HepG2 (cell line): ENCODE results near the gene FXYD4. TPM values are rescaled to one million over a fixed set of nuclear protein-coding genes. Genes with fewer than 3 reads are reported as not detected.
A peak's percentile ranks its signal among the peaks of the same experiment; 100 is the strongest.

Experiments used
- FOSL2 ChIP-seq: sonication (generic); formaldehyde crosslinking; IDR thresholded peaks from 2 replicates; pipeline ENCODE4 v1.4.0; 2020; ENCODE audit warnings: missing genetic modification reagents
- GATAD1 ChIP-seq: IDR thresholded peaks from 2 replicates; pipeline ENCODE4 v1.6.1; 2016; ENCODE audit warnings: missing genetic modification reagents, missing compliant biosample characterization
- GFI1 ChIP-seq: sonication (generic); formaldehyde crosslinking; IDR thresholded peaks from 2 replicates; pipeline ENCODE4 v1.5.0; 2020; ENCODE audit warnings: missing genetic modification reagents, mild to moderate bottlenecking, borderline replicate concordance
- IRF2 ChIP-seq: IDR thresholded peaks from 2 replicates; pipeline ENCODE4 v1.6.1; 2018; ENCODE audit warnings: missing genetic modification reagents, missing compliant biosample characterization
- KLF16 ChIP-seq, 2 experiments: sonication (generic) in 1 of 2; formaldehyde crosslinking in 1 of 2; IDR thresholded peaks; 2 replicates each; pipeline versions ENCODE4 v1.6.1 to v1.8.0; 2016 to 2023; ENCODE audit warnings: missing genetic modification reagents in 2 of 2, missing compliant biosample characterization in 1 of 2
- KLF6 ChIP-seq: IDR thresholded peaks from 2 replicates; pipeline ENCODE4 v1.8.0; 2016; ENCODE audit warnings: missing biosample characterization, missing genetic modification reagents
- NAIF1 ChIP-seq: sonication (generic); formaldehyde crosslinking; IDR thresholded peaks from 2 replicates; pipeline ENCODE4 v1.5.0; 2020; ENCODE audit warnings: mild to moderate bottlenecking, missing genetic modification reagents, borderline replicate concordance
- POLR2A ChIP-seq, 2 experiments: IDR thresholded peaks; 2 replicates each; pipeline ENCODE4 v1.6.1; 2011; ENCODE audit warnings: low read depth in 2 of 2, low read length in 2 of 2, mild to moderate bottlenecking in 1 of 2, moderate library complexity in 1 of 2; ENCODE audit not compliant: insufficient read depth in 1 of 2
- POLR2G ChIP-seq: fragments of 200-400 bp; formaldehyde crosslinking; IDR thresholded peaks from 2 replicates; pipeline ENCODE4 v1.6.1; 2018; ENCODE audit warnings: mild to moderate bottlenecking, low read depth, low read length, moderate library complexity
- SETDB1 ChIP-seq: sonication (generic); formaldehyde crosslinking; IDR thresholded peaks from 2 replicates; pipeline ENCODE4 v1.5.1; 2020; ENCODE audit warnings: missing genetic modification reagents, mild to moderate bottlenecking, borderline replicate concordance
- STAT5B ChIP-seq: sonication (generic); formaldehyde crosslinking; IDR thresholded peaks from 2 replicates; pipeline ENCODE4 v1.4.0; 2020; ENCODE audit warnings: missing genetic modification reagents
- TOE1 ChIP-seq: sonication (generic); formaldehyde crosslinking; IDR thresholded peaks from 2 replicates; pipeline ENCODE4 v1.4.0; 2020; ENCODE audit warnings: mild to moderate bottlenecking, missing genetic modification reagents
- ZFP82 ChIP-seq: sonication (generic); formaldehyde crosslinking; IDR thresholded peaks from 2 replicates; pipeline ENCODE4 v1.5.1; 2020; ENCODE audit warnings: mild to moderate bottlenecking, missing genetic modification reagents, borderline replicate concordance
- ZNF772 ChIP-seq: sonication (generic); formaldehyde crosslinking; IDR thresholded peaks from 2 replicates; pipeline ENCODE4 v1.5.0; 2020; ENCODE audit warnings: mild to moderate bottlenecking, missing genetic modification reagents
- polyA plus RNA-seq, 8 experiments: library from polyadenylated mRNA; depleted of rRNA in 3 of 8; stranded (reverse) in 7 of 8; unstranded in 1 of 8; fragments of >200 nt; fragmentation: Illumina TruSeq in 4 of 8; extraction: Trizol in 4 of 8; gene quantifications; 2 replicates each; pipeline versions ENCODE4 v1.2.1 to v1.2.3, GENCODE V29; 2011 to 2016; ENCODE audit warnings: low read depth in 4 of 8, missing spikeins in 1 of 8, mixed read lengths in 1 of 8; ENCODE audit not compliant: insufficient read depth in 1 of 8
- total RNA-seq, 5 experiments: library from RNA; depleted of rRNA; stranded (reverse); fragments of >200 nt; fragmentation: Illumina TruSeq; extraction: Trizol; gene quantifications; 2 replicates each; pipeline ENCODE4 v1.2.3, GENCODE V29; 2016; ENCODE audit warnings: low read depth in 1 of 5
- TF ChIP-seq, protein P1 (sequence below): sonication (generic); formaldehyde crosslinking; IDR thresholded peaks from 2 replicates; pipeline ENCODE4 v1.8.1; 2023; ENCODE audit warnings: mild to moderate bottlenecking, missing genetic modification reagents
- TF ChIP-seq, protein P2 (sequence below): IDR thresholded peaks from 2 replicates; pipeline ENCODE4 v1.6.1; 2016; ENCODE audit warnings: mild to moderate bottlenecking, missing biosample characterization, missing genetic modification reagents
- TF ChIP-seq, protein P3 (sequence below): IDR thresholded peaks from 2 replicates; pipeline ENCODE4 v1.6.1; 2016
- TF ChIP-seq, protein P4 (sequence below): sonication (generic); formaldehyde crosslinking; IDR thresholded peaks from 2 replicates; pipeline ENCODE4 v1.8.0; 2022; ENCODE audit warnings: low read depth, missing genetic modification reagents
- TF ChIP-seq, protein P5 (sequence below): IDR thresholded peaks from 2 replicates; pipeline ENCODE4 v1.6.1; 2016
- TF ChIP-seq, protein P6 (sequence below): sonication (generic); formaldehyde crosslinking; IDR thresholded peaks from 2 replicates; pipeline ENCODE4 v1.8.1; 2023; ENCODE audit warnings: mild to moderate bottlenecking, inconsistent platforms, moderate library complexity, missing genetic modification reagents, borderline replicate concordance

The FXYD4 gene
- total and polyA plus RNA-seq, 2 of the 13 experiments (the other 11 are each of a cell fraction or from before 2014, with no cell fraction given): not detected

DNA sequence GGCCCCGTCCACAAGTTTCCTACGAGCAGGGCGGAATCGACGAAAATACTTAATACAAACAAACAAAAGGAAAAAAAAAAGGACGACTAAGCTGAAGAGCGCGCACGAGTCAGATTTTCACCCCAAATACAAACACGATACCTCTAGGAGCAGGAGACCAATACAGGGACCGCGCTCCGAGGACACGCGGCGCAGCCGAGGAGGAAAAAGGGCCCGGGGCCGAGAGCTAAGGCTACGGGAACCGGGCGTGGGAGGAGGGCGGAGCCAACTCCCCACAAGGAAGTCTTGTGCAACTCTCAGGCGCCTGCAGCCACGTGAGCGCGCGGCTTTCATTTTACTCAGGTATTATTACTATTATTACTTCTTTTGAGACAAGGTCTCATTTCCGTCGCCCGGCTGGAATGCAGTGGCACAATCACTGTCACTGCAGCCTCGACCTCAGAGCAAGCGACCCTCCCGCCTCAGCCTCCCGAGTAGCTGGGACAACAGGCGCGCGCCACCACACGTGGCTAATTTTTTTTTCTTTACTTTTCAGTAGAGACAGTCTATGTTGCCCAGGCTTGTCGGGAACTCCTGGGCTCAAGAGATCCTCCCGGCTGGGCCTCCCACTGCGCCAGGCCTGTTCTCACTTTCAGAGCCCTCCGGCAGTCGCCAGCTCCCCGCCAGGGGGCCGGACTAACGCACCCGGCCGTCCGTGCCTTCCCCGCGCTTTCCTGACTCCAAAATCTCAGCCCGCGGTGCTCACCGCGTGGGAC, 36.3 kb downstream of the FXYD4 start (continued):
- TF ChIP-seq, protein P1, sequence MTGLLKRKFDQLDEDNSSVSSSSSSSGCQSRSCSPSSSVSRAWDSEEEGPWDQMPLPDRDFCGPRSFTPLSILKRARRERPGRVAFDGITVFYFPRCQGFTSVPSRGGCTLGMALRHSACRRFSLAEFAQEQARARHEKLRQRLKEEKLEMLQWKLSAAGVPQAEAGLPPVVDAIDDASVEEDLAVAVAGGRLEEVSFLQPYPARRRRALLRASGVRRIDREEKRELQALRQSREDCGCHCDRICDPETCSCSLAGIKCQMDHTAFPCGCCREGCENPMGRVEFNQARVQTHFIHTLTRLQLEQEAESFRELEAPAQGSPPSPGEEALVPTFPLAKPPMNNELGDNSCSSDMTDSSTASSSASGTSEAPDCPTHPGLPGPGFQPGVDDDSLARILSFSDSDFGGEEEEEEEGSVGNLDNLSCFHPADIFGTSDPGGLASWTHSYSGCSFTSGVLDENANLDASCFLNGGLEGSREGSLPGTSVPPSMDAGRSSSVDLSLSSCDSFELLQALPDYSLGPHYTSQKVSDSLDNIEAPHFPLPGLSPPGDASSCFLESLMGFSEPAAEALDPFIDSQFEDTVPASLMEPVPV (CRISPR knock-in tag): no peak
- TF ChIP-seq ZNF772 (CRISPR knock-in tag) (peak; percentile 42; the same call in 1 of the 2 replicates), SETDB1 (no peak), TOE1 (CRISPR knock-in tag) (no peak), GATAD1 (CRISPR knock-in tag) (0 out of 2 replicates have a peak, but pooled peaks have one; percentile 52), NAIF1 (peak; percentile 63; the same call in 1 of the 2 replicates), STAT5B (CRISPR knock-in tag) (peak; percentile 32; the same call in 1 of the 2 replicates), POLR2A (IDR thresholded peaks at IDR 0.05; ENCODE audit: insufficient read depth in 1 of 2, low read depth in 2 of 2, low read length in 2 of 2) (peak; percentile 78 to 94), ZFP82 (CRISPR knock-in tag) (0 out of 2 replicates have a peak, but pooled peaks have one; percentile 13), KLF16 (CRISPR knock-in tag; IDR thresholded peaks at IDR 0.05) (peak in 1 of 2 experiments; percentile 91; a peak in 2 of 4 replicates), KLF6 (CRISPR knock-in tag) (peak; percentile 89), GFI1 (CRISPR knock-in tag) (peak; percentile 39; the same call in 1 of the 2 replicates), POLR2G (peak; percentile 95), FOSL2 (CRISPR knock-in tag) (peak; percentile 47; the same call in 1 of the 2 replicates), IRF2 (peak; percentile 54; the same call in 1 of the 2 replicates)
- TF ChIP-seq, protein P2, sequence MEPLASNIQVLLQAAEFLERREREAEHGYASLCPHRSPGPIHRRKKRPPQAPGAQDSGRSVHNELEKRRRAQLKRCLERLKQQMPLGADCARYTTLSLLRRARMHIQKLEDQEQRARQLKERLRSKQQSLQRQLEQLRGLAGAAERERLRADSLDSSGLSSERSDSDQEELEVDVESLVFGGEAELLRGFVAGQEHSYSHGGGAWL: peak; percentile 45; the same call in 1 of the 2 replicates
- TF ChIP-seq, protein P3, sequence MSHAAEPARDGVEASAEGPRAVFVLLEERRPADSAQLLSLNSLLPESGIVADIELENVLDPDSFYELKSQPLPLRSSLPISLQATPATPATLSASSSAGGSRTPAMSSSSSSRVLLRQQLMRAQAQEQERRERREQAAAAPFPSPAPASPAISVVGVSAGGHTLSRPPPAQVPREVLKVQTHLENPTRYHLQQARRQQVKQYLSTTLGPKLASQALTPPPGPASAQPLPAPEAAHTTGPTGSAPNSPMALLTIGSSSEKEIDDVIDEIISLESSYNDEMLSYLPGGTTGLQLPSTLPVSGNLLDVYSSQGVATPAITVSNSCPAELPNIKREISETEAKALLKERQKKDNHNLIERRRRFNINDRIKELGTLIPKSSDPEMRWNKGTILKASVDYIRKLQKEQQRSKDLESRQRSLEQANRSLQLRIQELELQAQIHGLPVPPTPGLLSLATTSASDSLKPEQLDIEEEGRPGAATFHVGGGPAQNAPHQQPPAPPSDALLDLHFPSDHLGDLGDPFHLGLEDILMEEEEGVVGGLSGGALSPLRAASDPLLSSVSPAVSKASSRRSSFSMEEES (CRISPR knock-in tag): peak; percentile 81
- TF ChIP-seq, protein P4, sequence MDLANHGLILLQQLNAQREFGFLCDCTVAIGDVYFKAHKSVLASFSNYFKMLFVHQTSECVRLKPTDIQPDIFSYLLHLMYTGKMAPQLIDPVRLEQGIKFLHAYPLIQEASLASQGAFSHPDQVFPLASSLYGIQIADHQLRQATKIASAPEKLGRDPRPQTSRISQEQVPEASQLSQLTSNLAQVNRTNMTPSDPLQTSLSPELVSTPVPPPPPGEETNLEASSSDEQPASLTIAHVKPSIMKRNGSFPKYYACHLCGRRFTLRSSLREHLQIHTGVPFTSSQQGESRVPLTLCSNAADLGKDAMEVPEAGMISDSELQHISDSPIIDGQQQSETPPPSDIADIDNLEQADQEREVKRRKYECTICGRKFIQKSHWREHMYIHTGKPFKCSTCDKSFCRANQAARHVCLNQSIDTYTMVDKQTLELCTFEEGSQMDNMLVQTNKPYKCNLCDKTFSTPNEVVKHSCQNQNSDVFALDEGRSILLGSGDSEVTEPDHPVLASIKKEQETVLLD (CRISPR knock-in tag): no peak
- TF ChIP-seq, protein P5, sequence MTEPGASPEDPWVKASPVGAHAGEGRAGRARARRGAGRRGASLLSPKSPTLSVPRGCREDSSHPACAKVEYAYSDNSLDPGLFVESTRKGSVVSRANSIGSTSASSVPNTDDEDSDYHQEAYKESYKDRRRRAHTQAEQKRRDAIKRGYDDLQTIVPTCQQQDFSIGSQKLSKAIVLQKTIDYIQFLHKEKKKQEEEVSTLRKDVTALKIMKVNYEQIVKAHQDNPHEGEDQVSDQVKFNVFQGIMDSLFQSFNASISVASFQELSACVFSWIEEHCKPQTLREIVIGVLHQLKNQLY (CRISPR knock-in tag): no peak
- TF ChIP-seq, protein P6, sequence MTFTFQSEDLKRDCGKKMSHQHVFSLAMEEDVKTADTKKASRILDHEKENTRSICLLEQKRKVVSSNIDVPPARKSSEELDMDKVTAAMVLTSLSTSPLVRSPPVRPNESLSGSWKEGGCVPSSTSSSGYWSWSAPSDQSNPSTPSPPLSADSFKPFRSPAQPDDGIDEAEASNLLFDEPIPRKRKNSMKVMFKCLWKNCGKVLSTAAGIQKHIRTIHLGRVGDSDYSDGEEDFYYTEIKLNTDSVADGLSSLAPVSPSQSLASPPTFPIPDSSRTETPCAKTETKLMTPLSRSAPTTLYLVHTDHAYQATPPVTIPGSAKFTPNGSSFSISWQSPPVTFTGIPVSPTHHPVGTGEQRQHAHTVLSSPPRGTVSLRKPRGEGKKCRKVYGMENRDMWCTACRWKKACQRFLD (CRISPR knock-in tag): 0 out of 2 replicates have a peak, but pooled peaks have one; percentile 25
